ENCODE results near the gene FNDC8. TPM values are rescaled to one million over a fixed set of nuclear protein-coding genes. Genes with fewer than 3 reads are reported as not detected.

The FNDC8 gene
- total and polyA plus RNA-seq, 2 of the 4 experiments (the other 2 are of a cell fraction) = not detected

- Histone ChIP-seq H3K27me3 (ENCODE audit: control insufficient read depth, insufficient read depth, low read length) (no peaks in the 10 kb centered on the region), H3K9me3 (ENCODE audit: control insufficient read depth, insufficient read depth, low read length) (no peaks in the 10 kb centered on the region), H3K36me3 (ENCODE audit: control insufficient read depth, insufficient read depth, low read length) (no peaks in the 10 kb centered on the region), H4K20me1 (ENCODE audit: insufficient read depth, low read length) (no peaks in the 10 kb centered on the region; the same call in 1 of the 2 replicates), H2BK120ac (ENCODE audit: low read depth, low read length) (peak overlapping the region; percentile 33), H2BK5ac (ENCODE audit: low read depth, low read length, poor library complexity, severe bottlenecking) (peak overlapping the region; percentile 66), H3K9me1 (ENCODE audit: insufficient read depth, low read length) (peaks cover 17% of the 10 kb centered on the region), H3K14ac (replicated peaks; ENCODE audit: low read depth, low read length) (peak overlapping the region; percentile 66), H3K56ac (ENCODE audit: extremely low read depth, insufficient read depth, low read length) (peak overlapping the region; percentile 64), H4K91ac (ENCODE audit: insufficient read depth, low read depth, low read length) (peak overlapping the region; percentile 78), H4K8ac (ENCODE audit: low read depth in 2 of 2, low read length in 2 of 2) (peak overlapping the region; percentile 74 to 83), H3K79me1 (ENCODE audit: low read depth in 1 of 2, low read length in 2 of 2) (peaks cover 5 to 41% of the 10 kb centered on the region in 2 experiments; a peak in 3 of 4 replicates), H3K18ac (ENCODE audit: low read depth, low read length) (peak overlapping the region; percentile 42), H3K9ac (ENCODE audit: low read depth, low read length) (peak overlapping the region; percentile 71), H3K4me3 (ENCODE audit: insufficient read depth, low read depth, low read length) (peak overlapping the region; percentile 87), H3K4ac (ENCODE audit: low read depth, low read length) (peak overlapping the region; percentile 62), H4K5ac (ENCODE audit: low read depth, low read length) (peak overlapping the region; percentile 36), H2AFZ (replicated peaks; ENCODE audit: low read length, poor library complexity) (peak overlapping the region; percentile 91), H3K4me2 (ENCODE audit: low read depth, low read length) (peak overlapping the region; percentile 92), H3K23ac (ENCODE audit: low read depth, low read length) (peak overlapping the region; percentile 82), H3K27ac (ENCODE audit: insufficient read depth, low read length) (peak overlapping the region; percentile 73), H2AK5ac (ENCODE audit: low read depth, low read length) (peak overlapping the region; percentile 33), H2BK20ac (ENCODE audit: low read depth, low read length) (peak overlapping the region; percentile 10; the same call in 1 of the 2 replicates), H3K4me1 (ENCODE audit: control insufficient read depth, insufficient read depth, low read length) (peaks cover 11% of the 10 kb centered on the region), H2AK9ac (replicated peaks; ENCODE audit: low read depth, low read length, poor library complexity) (peak overlapping the region; percentile 99), H2BK15ac (ENCODE audit: low read depth, low read length) (peak overlapping the region; percentile 16; the same call in 1 of the 3 replicates)
- ChIA-PET POLR2A (ENCODE audit: unreplicated experiment) (interaction anchor here (0.5 kb wide), 1 partner anchor 61 kb away, joined by 3 read pairs; no protein-coding TSS in a partner anchor), CTCF (no interaction called here)
- intact Hi-C loops (cut with micrococcal nuclease) = loop anchor here (2.0 kb wide), 1 partner anchor 26 kb away; the partner anchor contains the start of gene RFFL
- TF ChIP-seq CTCF (conservative IDR thresholded peaks at IDR 0.05; ENCODE audit: low read depth, low read length) (0 out of 2 replicates have a peak, but pooled peaks have one; percentile 5), BHLHE40 (IDR thresholded peaks at IDR 0.05; ENCODE audit: low read depth, low read length) (no peak), CEBPB (IDR thresholded peaks at IDR 0.05; ENCODE audit: low read depth, low read length) (no peak), NFE2L2 (IDR thresholded peaks at IDR 0.05; ENCODE audit: low read depth, low read length) (no peak)
- peak; percentile 42 for DNase-seq
- peak; percentile 47 for ATAC-seq (ENCODE audit: low read depth)
- dilution Hi-C loops (cut with HindIII; ENCODE audit: low sequenced_read_pairs, unreplicated experiment) = no loop called here
- no TSS peak for BruUV-seq (replicated peaks)
- in situ Hi-C loops (cut with MboI; ENCODE audit: low sequenced_read_pairs) = no loop called here
- 0% methylated on average over 2 of the region's 26 CpGs; no CpG with 5 or more reads in 1 of the 2 experiments for WGBS, 2 experiments (ENCODE audit: extremely low coverage in 2 of 2, insufficient read length in 1 of 2)
Measured at GRCh38 chr17:35088356-35088880, 33.0 kb upstream of the FNDC8 start.
